HG03039 (cell line): ENCODE data around the gene IFFO2.
"Not testable (repeated sequence)": the region's sequence is repeated elsewhere in the genome, so short reads cannot be mapped to it uniquely, and the experiment has no call there.

ENCODE experiments used
- ATAC-seq: cut with Tn5 transposase; IDR thresholded peaks from one replicate; pipeline ENCODE4 v1.9.1; 2021; ENCODE audit warnings: mild to moderate bottlenecking, moderate library complexity; ENCODE audit not compliant: unreplicated experiment

IFFO2 gene

DNA sequence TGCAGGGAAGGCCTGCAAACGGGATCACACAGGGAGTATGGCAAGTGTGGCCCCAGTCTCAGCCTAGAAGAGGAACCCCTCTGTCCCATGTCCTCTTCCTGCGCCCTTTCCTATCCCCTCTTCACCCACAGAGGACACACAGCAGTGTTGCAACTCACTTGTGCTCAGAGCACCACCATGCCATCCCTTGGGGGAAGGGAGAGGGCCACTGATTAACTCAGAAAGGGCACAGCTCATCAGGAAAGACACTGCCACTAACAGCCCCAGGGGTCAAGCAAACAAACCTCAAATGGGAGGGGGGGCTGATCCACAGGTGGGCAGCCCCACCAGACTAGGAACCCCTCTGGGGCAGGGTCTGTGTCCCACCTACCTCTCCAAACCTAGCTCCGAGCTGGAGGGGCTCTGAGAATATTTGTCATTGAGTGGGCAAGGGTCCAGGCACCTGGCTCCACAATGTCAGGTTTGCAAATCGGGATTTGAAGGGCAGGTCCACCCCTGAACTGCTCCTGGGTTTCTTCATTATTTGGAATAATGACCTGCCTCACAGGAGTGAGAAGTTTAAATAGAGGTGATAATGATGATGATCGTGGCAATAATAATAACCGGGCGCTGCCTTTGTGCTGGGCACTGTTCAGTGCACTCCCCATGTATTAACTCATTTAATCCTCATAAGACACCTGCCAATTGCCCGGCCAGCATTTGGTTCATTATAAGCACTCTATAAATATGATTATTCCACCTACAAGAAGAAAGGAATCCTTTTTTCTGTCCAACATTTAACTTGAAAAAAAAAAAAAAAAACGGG, 55.1 kb downstream of the IFFO2 start:
- no peak for ATAC-seq

- no peak for ATAC-seq
Observed at GRCh38 chr1:18900303-18900841, 56.1 kb downstream of the IFFO2 start.

DNA sequence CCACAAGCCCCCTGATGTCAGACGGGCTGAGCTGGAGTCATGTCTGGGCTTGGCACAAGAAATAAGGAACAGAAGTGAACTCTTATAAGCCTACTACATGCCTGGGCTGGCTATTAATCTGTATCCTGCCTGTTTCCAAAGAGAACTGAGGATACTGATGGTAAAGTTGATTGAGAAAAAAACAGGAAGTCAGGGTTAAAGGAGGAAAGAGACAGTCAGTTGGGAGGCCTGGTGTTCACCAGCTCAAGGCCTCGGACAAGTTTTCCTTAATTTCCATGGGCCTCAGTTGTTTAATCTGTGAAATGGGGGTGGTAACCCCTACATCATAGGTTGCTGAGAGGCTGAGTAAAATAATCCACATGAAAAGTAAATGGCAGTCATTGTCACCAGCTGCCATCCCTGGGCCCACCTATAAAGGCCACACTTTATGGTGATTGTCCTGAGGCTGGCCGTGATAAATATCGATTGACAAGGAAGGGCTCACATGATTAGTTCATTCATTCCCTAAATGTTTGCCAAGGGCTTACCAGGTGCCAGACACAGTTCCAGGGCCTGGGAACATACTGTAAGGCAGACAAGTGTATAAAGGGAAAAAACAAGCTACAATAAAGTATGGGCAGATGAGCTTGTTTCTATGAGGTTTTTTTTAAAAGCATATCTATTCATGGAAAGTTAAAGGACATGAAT, 57.0 kb downstream of the IFFO2 start:
- ATAC-seq: no peak

- no peak for ATAC-seq
Observed at GRCh38 chr1:18898567-18898966, 57.9 kb downstream of the IFFO2 start.

DNA sequence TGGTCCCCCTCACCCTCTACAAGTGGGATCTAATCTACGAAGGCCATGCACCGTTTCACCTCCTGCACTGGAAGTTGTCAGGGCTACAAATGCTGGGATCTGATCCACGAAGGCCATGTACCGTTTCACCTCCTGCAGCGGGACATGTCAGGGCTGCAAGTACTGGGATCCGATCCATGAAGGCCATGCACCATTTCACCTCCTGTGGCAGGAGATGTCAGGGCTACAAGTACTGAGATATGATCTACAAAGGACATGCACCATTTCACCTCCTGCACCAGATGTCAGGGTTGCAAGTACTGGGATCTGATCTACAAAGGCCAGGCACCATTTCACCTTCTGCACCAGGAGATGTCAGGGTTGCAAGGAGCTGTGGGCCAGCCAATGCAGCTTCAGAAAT, 61.2 kb downstream of the IFFO2 start:
- ATAC-seq: no peak

GRCh38 chr1:18893120-18893519, 63.4 kb downstream of the IFFO2 start:
- no peak for ATAC-seq

DNA sequence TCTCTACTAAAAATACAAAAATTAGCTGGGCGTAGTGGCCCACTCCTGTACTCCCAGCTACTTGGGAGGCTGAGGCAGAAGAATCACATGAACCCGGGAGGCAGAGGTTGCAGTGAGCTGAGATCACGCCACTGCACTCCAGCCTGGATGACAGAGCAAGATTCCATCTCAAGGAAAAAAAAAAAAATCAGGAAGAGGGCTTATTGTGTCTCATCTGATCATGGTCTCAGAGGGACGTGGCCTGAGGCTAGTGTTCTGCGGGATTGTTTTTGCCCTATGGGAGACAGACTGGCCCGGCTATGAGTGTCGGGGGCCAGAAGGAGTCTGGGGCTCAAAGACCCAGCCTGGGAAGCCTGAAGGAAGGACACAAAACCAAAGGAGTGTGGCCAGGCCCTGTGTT, 64.6 kb downstream of the IFFO2 start:
- ATAC-seq: not testable (repeated sequence)

GRCh38 chr1:18891426-18891780, 65.1 kb downstream of the IFFO2 start:
- ATAC-seq: no peak

DNA sequence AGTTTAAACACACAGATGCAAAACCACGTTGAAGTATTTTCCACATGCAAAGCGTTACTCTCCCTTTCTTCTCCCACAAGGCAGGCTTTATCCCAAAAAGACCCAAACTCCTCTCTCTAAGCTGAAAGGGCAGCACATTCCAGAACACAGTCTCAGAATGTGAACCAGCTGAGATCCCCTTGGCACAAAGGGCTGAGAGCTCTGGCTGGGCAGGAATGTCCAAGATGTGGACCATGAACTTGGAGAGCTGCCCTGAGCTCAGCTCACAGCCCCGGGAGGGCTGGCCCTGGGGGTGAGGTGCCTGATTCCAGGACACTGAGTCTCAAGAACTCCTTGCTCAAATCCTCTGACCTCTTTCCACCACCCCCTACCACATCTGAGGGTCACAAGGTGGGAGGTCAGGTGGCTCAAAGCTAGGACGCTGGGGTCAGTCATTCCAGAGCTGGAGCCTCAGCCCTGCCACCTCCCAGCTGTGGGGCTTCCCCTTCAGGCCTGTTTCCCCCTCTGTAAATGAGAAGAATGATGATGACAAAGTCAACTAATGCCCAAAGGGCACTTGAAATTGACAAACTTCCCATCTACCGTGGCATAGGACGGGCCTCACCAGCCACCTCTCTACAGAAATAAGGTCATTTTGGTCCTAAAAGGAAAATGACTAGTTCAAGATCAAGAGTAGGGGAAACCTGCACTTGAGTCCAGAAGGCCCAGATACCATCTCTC, 65.6 kb downstream of the IFFO2 start:
- ATAC-seq: no peak

GRCh38 chr1:18886003-18886335, 70.5 kb downstream of the IFFO2 start:
- no peak for ATAC-seq

DNA sequence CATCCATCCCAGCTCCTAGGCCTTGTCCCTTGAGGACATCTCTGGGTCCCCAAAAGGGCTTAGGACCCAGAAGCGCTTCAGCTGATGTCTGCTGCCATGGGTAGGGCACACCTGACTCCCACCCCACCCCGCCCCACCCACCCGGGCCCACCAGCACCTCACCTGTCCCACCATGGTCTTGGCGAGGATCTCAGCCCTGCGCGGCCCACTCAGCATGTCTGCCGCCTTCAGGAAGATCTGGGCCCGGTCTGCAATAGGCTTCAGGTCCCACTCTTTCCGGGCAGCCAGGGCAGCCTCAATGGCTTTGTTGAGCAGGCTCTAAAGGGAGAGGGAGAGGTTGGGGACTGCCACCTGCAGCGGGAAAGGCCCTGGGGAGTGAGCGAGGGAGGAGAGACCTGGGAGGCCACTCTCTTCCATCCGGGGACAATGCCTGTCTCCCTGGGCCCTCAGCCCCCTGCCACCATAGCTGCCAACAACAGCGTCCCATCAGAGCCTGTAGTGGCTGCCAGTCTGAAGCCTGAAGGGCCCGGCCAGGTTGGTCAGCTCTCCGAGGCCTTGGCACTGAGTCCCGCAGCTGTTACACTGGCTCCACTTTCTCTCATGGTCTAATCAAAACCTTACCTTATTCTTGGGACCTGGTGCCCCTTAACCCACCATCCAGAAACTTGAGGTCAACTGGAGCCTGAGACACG, 71.0 kb downstream of the IFFO2 start:
- no peak for ATAC-seq

GRCh38 chr1:18884727-18885126, 71.7 kb downstream of the IFFO2 start:
- no peak for ATAC-seq

DNA sequence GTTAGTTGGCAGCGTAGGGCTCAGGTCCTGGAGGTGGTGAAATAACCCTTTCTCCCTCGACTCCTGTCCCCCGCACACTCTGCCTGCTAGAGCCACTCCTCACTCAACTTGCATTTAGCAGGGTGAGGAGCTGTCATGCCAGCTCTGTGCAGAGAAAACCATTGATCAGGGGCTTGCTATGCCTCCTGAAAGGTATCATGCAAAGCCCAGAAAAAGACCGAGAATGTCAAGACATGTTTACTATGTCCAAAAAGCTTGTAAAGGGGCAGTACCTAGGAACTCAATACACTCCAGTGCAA, 72.1 kb downstream of the IFFO2 start:
- no peak for ATAC-seq

GRCh38 chr1:18883636-18884418, 72.6 kb downstream of the IFFO2 start:
- ATAC-seq: no peak

DNA sequence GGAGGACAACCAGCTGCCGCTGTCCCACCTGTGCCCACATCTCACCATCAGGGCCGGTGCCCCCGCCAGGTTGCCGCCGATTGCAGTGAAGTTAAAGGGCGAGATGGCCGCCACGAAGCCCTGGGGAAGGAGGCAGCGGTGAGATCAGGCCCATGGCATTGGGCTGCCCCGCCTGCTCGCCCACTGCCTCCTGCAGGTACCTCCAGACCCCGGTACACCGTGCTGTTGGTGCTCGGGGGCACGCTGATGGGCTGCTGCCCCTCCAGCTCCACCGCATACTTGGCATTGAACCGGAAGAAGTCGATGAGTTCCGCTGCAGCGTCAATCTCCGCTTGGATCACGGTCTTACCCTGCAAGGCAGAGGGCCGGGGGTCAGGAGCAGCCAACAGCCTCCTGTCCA, 73.4 kb downstream of the IFFO2 start:
- ATAC-seq: no peak

DNA sequence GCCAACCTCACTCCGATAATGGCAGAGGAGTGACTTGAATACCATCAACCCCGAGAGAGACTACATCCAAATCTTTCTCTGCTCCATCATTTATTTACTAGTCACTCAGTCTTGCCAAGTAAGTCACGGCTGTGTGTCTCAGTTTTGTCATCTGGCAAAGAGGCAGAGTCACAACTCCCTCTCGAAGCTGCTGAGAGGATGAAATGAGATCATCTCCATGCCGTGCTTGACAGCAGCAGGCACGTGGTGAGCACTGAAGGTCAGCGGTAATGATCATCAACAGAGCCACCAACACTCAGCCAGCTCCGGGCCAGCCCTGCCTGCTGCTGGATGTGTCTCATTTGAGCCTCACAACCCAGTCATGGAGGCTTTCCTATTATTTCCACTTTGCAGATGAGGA, 74.0 kb downstream of the IFFO2 start:
- ATAC-seq: no peak

DNA sequence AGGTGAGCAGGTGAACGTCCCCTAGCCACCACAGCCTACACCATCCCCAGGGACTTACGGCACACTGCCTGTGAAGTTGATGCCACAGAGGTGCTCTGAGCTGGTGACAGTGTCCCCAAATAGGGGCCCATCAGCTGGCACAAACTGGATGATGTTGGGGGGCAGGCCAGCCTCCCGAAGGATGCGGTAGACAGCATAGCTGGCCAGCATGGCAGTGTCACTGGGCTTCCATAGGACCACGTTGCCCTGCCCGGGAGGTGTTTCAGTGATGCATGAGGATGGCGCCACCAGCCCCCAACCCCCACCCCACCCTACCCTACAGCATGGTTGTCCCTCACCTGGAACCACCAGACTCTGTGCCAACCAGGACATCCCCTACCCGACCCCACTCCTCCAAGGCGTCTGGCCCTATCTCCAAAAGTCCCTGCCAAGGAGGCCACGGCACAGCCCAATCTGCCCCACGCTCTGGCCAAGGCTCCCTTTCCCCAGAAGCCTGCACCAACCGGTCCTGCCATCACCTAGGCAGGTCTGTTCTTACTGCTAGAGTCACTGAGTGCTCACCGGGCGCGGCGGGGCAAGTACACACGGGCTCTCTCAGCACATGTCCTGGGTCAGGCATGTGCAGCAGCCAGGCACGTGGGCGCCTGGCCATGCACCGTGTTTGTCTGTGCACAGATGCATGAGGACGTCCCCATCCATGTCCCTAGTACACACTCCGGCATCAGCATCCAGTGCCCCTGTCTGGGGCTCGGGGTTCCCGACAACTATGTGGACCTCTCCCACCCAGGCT, 74.6 kb downstream of the IFFO2 start:
- no peak for ATAC-seq

GRCh38 chr1:18881164-18881563, 75.3 kb downstream of the IFFO2 start:
- ATAC-seq: no peak

- no peak for ATAC-seq
Observed at GRCh38 chr1:18880585-18880984, 75.9 kb downstream of the IFFO2 start.

GRCh38 chr1:18879791-18880309, 76.6 kb downstream of the IFFO2 start:
- ATAC-seq: no peak
